ENCODE data around the gene IRAK4. TPM values are rescaled to one million over a fixed set of nuclear protein-coding genes. Genes with fewer than 3 reads are reported as not detected.

IRAK4 gene
- polyA plus RNA-seq, 2 of the 4 experiments (the other 2 are of a cell fraction), result 7.1 to 18.4 TPM

- TF ChIP-seq CTCF (IDR thresholded peaks at IDR 0.05) (no peak), ZC3H11A (IDR thresholded peaks at IDR 0.05) (no peak), MAFK (IDR thresholded peaks at IDR 0.05; ENCODE audit: partially characterized antibody) (no peak), NPAS2 (CRISPR knock-in tag; IDR thresholded peaks at IDR 0.05; ENCODE audit: borderline replicate concordance) (no peak), CBX8 (IDR thresholded peaks at IDR 0.05) (no peak), CHD2 (IDR thresholded peaks at IDR 0.05; ENCODE audit: low read length, partially characterized antibody) (no peak), SMC3 (IDR thresholded peaks at IDR 0.05) (no peak)
- TF ChIP-seq, protein P1, sequence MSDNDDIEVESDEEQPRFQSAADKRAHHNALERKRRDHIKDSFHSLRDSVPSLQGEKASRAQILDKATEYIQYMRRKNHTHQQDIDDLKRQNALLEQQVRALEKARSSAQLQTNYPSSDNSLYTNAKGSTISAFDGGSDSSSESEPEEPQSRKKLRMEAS (IDR thresholded peaks at IDR 0.05), result no peak
These were observed 57.4 kb downstream of the IRAK4 start (continued) for GRCh38 chr12:43816168-43816567.

- POLR2A ChIA-PET, result interaction anchor here (1.7 kb wide), 1 partner anchor 18 kb away, joined by 6 read pairs; the partner anchor contains the start of gene TWF1
- 71% methylated on average over 8 of the region's 8 CpGs for WGBS (ENCODE audit: missing lambda C conversion rate)
- H3K27ac ChIP-seq, result no peak overlapping the region
- H3K9me3 ChIP-seq, result no peaks in the 10 kb centered on the region
- FAIRE-seq (no peak), ATAC-seq (no peak), DNase-seq (ENCODE audit: low read depth in 1 of 2, low spot score in 1 of 2) (no peak)
- TF ChIP-seq KDM5A (IDR thresholded peaks at IDR 0.05) (no peak), HOXB5 (CRISPR knock-in tag; IDR thresholded peaks at IDR 0.05) (no peak), CBX8 (IDR thresholded peaks at IDR 0.05) (no peak), SREBF2 (IDR thresholded peaks at IDR 0.05) (no peak), SMC3 (IDR thresholded peaks at IDR 0.05) (no peak), NPAS2 (CRISPR knock-in tag; IDR thresholded peaks at IDR 0.05; ENCODE audit: borderline replicate concordance) (no peak), ZFP36 (IDR thresholded peaks at IDR 0.05; ENCODE audit: borderline replicate concordance, partially characterized antibody) (no peak), BHLHE40 (IDR thresholded peaks at IDR 0.05; ENCODE audit: low read depth, low read length) (no peak), ESRRA (IDR thresholded peaks at IDR 0.05; ENCODE audit: borderline replicate concordance, low read length) (no peak), CEBPB (IDR thresholded peaks at IDR 0.05) (no peak), HOXA7 (CRISPR knock-in tag; IDR thresholded peaks at IDR 0.05) (no peak), RFX5 (IDR thresholded peaks at IDR 0.05) (no peak), GATA3 (IDR thresholded peaks at IDR 0.05; ENCODE audit: borderline replicate concordance) (no peak), CHD4 (IDR thresholded peaks at IDR 0.05; ENCODE audit: borderline replicate concordance) (no peak), HDAC2 (IDR thresholded peaks at IDR 0.05) (no peak), RNF2 (IDR thresholded peaks at IDR 0.05; ENCODE audit: borderline replicate concordance, low read depth) (no peak), CBX2 (IDR thresholded peaks at IDR 0.05; ENCODE audit: borderline replicate concordance, low read depth) (no peak), HOXB13 (CRISPR knock-in tag; IDR thresholded peaks at IDR 0.05; ENCODE audit: low read depth) (no peak)
- TF ChIP-seq, protein P1 (IDR thresholded peaks at IDR 0.05), result no peak
- TF ChIP-seq, protein P2, sequence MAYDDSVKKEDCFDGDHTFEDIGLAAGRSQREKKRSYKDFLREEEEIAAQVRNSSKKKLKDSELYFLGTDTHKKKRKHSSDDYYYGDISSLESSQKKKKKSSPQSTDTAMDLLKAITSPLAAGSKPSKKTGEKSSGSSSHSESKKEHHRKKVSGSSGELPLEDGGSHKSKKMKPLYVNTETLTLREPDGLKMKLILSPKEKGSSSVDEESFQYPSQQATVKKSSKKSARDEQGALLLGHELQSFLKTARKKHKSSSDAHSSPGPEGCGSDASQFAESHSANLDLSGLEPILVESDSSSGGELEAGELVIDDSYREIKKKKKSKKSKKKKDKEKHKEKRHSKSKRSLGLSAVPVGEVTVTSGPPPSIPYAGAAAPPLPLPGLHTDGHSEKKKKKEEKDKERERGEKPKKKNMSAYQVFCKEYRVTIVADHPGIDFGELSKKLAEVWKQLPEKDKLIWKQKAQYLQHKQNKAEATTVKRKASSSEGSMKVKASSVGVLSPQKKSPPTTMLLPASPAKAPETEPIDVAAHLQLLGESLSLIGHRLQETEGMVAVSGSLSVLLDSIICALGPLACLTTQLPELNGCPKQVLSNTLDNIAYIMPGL (CRISPR knock-in tag; IDR thresholded peaks at IDR 0.05; ENCODE audit: borderline replicate concordance), result no peak
- no peak overlapping the region for H3K4me2 ChIP-seq
- no peaks in the 10 kb centered on the region for H3K4me1 ChIP-seq
- no peak overlapping the region for H3K4me3 ChIP-seq
- CTCF ChIA-PET, result interaction anchor here (0.7 to 1.6 kb wide), 4 partner anchors 9 to 1670 kb away, joined by 3 to 6 read pairs (median 4); no protein-coding TSS in a partner anchor
These were observed 65.5 kb downstream of the IRAK4 start for GRCh38 chr12:43824207-43824775.

Data from A549 (cell line).